GM12872 (cell line): ENCODE measurements around the gene RAB3B.

Experiments
- CTCF ChIP-seq: IDR thresholded peaks from 3 replicates; pipeline ENCODE4 v1.5.1; 2011; ENCODE audit warnings: low read depth, mild to moderate bottlenecking, low read length, moderate library complexity; ENCODE audit not compliant: insufficient read depth

RAB3B gene

GRCh38 chr1:51978099-51978498, 12.4 kb downstream of the RAB3B start:
- TF ChIP-seq CTCF, result no peak

- TF ChIP-seq CTCF, result no peak
These were observed 13.5 kb downstream of the RAB3B start for GRCh38 chr1:51976846-51977602.

GRCh38 chr1:51973587-51974474, 16.7 kb downstream of the RAB3B start:
- TF ChIP-seq CTCF, result no peak

GRCh38 chr1:51969038-51969705, 21.3 kb downstream of the RAB3B start:
- no peak for TF ChIP-seq CTCF

- no peak for TF ChIP-seq CTCF
These were observed 21.9 kb downstream of the RAB3B start for GRCh38 chr1:51968632-51969031.

GRCh38 chr1:51966559-51966958, 23.9 kb downstream of the RAB3B start:
- TF ChIP-seq CTCF, result no peak

- no peak for TF ChIP-seq CTCF
These were observed 26.2 kb downstream of the RAB3B start for GRCh38 chr1:51964309-51964696.
